K562 (cell line): Measurements from ENCODE around the gene ANO6. TPM values are rescaled to one million over a fixed set of nuclear protein-coding genes. Genes with fewer than 3 reads are reported as not detected.

Experiments used
- ATF2 ChIP-seq: sonication (generic); formaldehyde crosslinking; IDR thresholded peaks from 2 replicates; pipeline ENCODE4 v1.8.1; 2022; ENCODE audit warnings: missing genetic modification reagents
- ATF3 ChIP-seq, 2 experiments: fragments of 450-650 bp in 1 of 2; sonication (generic) in 1 of 2; formaldehyde crosslinking in 1 of 2; IDR thresholded peaks in 1 of 2; conservative IDR thresholded peaks in 1 of 2; 2 replicates each; pipeline versions ENCODE4 v1.6.1 to v1.8.1; 2016 to 2023; ENCODE audit warnings: mild to moderate bottlenecking in 2 of 2, moderate library complexity in 2 of 2, inconsistent platforms in 1 of 2, missing genetic modification reagents in 1 of 2
- ATF7 ChIP-seq: fragments of 450-650 bp; IDR thresholded peaks from 2 replicates; pipeline ENCODE4 v1.7.1; 2014; ENCODE audit warnings: mild to moderate bottlenecking, moderate library complexity
- BACH1 ChIP-seq: fragments of 200-800 bp; sonication (Bioruptor generic); IDR thresholded peaks from 2 replicates; pipeline ENCODE4 v1.6.1; 2016; ENCODE audit warnings: missing genetic modification characterization, missing compliant biosample characterization
- DMBX1 ChIP-seq: fragments of 250-450 bp; sonication (Bioruptor Pico); IDR thresholded peaks from 2 replicates; pipeline ENCODE4 v1.8.0; 2022; ENCODE audit warnings: inconsistent platforms, mild to moderate bottlenecking, moderate library complexity, borderline replicate concordance
- EHMT2 ChIP-seq: fragments of 450-650 bp; IDR thresholded peaks from 2 replicates; pipeline ENCODE4 v1.6.1; 2018; ENCODE audit warnings: antibody characterized with exemption
- ETV1 ChIP-seq: fragments of 450-650 bp; conservative IDR thresholded peaks from 2 replicates; pipeline ENCODE4 v1.6.1; 2016; ENCODE audit warnings: missing genetic modification characterization, control low read depth, low read depth, missing compliant biosample characterization
- FOXK2 ChIP-seq, 2 experiments: fragments of 450-650 bp; IDR thresholded peaks in 1 of 2; conservative IDR thresholded peaks in 1 of 2; 2 replicates each; pipeline ENCODE4 v1.6.1; 2016; ENCODE audit warnings: low read depth in 2 of 2, mild to moderate bottlenecking in 1 of 2
- JUN ChIP-seq, 2 experiments: sonication (generic) in 1 of 2; formaldehyde crosslinking in 1 of 2; IDR thresholded peaks; 2 replicates each; pipeline versions ENCODE4 v1.6.1 to v1.8.0; 2012 to 2022; ENCODE audit warnings: borderline replicate concordance in 2 of 2, mild to moderate bottlenecking in 2 of 2, improper control_type of control experiment in 1 of 2, low read depth in 1 of 2, low read length in 1 of 2, missing genetic modification reagents in 1 of 2
- JUNB ChIP-seq: fragments of 450-650 bp; formaldehyde crosslinking; conservative IDR thresholded peaks from 2 replicates; pipeline ENCODE4 v1.4.0; 2020; ENCODE audit warnings: mild to moderate bottlenecking
- LCOR ChIP-seq: sonication (generic); formaldehyde crosslinking; IDR thresholded peaks from 2 replicates; pipeline ENCODE4 v1.8.0; 2022; ENCODE audit warnings: mild to moderate bottlenecking, missing genetic modification reagents
- MAX ChIP-seq: sonication (generic); formaldehyde crosslinking; IDR thresholded peaks from 2 replicates; pipeline ENCODE4 v1.9.0; 2022; ENCODE audit warnings: mild to moderate bottlenecking, missing genetic modification reagents
- MLLT1 ChIP-seq, 2 experiments: fragments of 450-650 bp; IDR thresholded peaks; 2 replicates each; pipeline ENCODE4 v1.6.1; 2016
- RBM34 ChIP-seq: fragments of 200-400 bp; formaldehyde crosslinking; IDR thresholded peaks from 2 replicates; pipeline ENCODE4 v1.6.1; 2018; ENCODE audit warnings: low read length, borderline replicate concordance; ENCODE audit not compliant: insufficient read depth
- SFPQ ChIP-seq: fragments of 200-400 bp; formaldehyde crosslinking; IDR thresholded peaks from 2 replicates; pipeline ENCODE4 v1.6.1; 2017; ENCODE audit warnings: mild to moderate bottlenecking, low read depth, low read length, moderate library complexity
- SMAD2 ChIP-seq: fragments of 150-350 bp; IDR thresholded peaks from 2 replicates; pipeline ENCODE4 v1.6.1; 2014; ENCODE audit warnings: low read depth, mild to moderate bottlenecking, low read length
- SMAD3 ChIP-seq: fragments of 450-650 bp; formaldehyde crosslinking; conservative IDR thresholded peaks from 2 replicates; pipeline ENCODE4 v1.4.0; 2020; ENCODE audit warnings: mild to moderate bottlenecking
- SRF ChIP-seq, 2 experiments: fragments of 250-450, 450-650 bp in 1 of 2; sonication (Bioruptor Pico) in 1 of 2; sonication (generic) in 1 of 2; formaldehyde crosslinking; IDR thresholded peaks; 2 replicates each; pipeline versions ENCODE4 v1.5.0 to v1.5.1; 2020 to 2022; ENCODE audit warnings: mild to moderate bottlenecking in 1 of 2, missing genetic modification reagents in 1 of 2
- STAT5B ChIP-seq: fragments of 250-450 bp; sonication (Bioruptor Pico); IDR thresholded peaks from 2 replicates; pipeline ENCODE4 v1.8.0; 2021; ENCODE audit warnings: mild to moderate bottlenecking, inconsistent platforms
- ZFP1 ChIP-seq: fragments of 450-650 bp; formaldehyde crosslinking; IDR thresholded peaks from 2 replicates; pipeline ENCODE4 v1.4.0; 2020; ENCODE audit warnings: mild to moderate bottlenecking, mixed read lengths
- ZNF121 ChIP-seq: sonication (generic); formaldehyde crosslinking; conservative IDR thresholded peaks from 2 replicates; pipeline ENCODE4 v1.8.0; 2022; ENCODE audit warnings: missing genetic modification reagents
- ZNF75A ChIP-seq: fragments of 450-650 bp; formaldehyde crosslinking; IDR thresholded peaks from 2 replicates; pipeline ENCODE4 v1.4.0; 2020; ENCODE audit warnings: mild to moderate bottlenecking
- polyA plus RNA-seq, 8 experiments: library from polyadenylated mRNA; depleted of rRNA in 4 of 8; stranded (reverse) in 5 of 8; unstranded in 3 of 8; fragments of >200 nt; fragmentation: Nextera tagmentation in 2 of 8; fragmentation: Illumina TruSeq in 1 of 8; extraction: Ambion mirVana in 2 of 8; extraction: Trizol in 1 of 8; gene quantifications; 2 replicates each; pipeline versions ENCODE4 v1.2.1 to v1.2.3, GENCODE V29; 2011 to 2014; ENCODE audit warnings: inconsistent platforms in 1 of 8, missing spikeins in 1 of 8
- total RNA-seq, 7 experiments: library from RNA; depleted of rRNA in 6 of 7; stranded (reverse); fragments of >200 nt in 6 of 7; fragmentation: Illumina TruSeq in 2 of 7; extraction: Trizol in 2 of 7; gene quantifications; 2 replicates each; pipeline versions ENCODE4 v1.2.1 to v1.2.3, GENCODE V29; 2011 to 2021; ENCODE audit warnings: low replicate concordance in 1 of 7

Gene ANO6
- total and polyA plus RNA-seq, 9 of the 15 experiments (the other 6 are each of a cell fraction or from before 2014, with no cell fraction given): 3.5 to 24.7 (median 20.3) TPM

GRCh38 chr12:45415393-45415817, 199.5 kb downstream of the ANO6 start (continued):
- no peak for TF ChIP-seq ZNF121
- no peak for TF ChIP-seq BACH1 (tag)
- TF ChIP-seq SFPQ: no peak
- TF ChIP-seq DMBX1 (CRISPR knock-in tag): no peak
- peak; percentile 69; the same call in 1 of the 2 replicates for TF ChIP-seq EHMT2
- TF ChIP-seq SMAD2: no peak
- TF ChIP-seq ETV1 (tag): no peak
- no peak for TF ChIP-seq RBM34
- no peak for TF ChIP-seq SMAD3 (CRISPR knock-in tag)
- no peak for TF ChIP-seq ZNF75A (CRISPR knock-in tag)
- TF ChIP-seq JUN (IDR thresholded peaks at IDR 0.05; ENCODE audit: borderline replicate concordance, low read depth, low read length): peak; percentile 93
- TF ChIP-seq JUN (CRISPR knock-in tag; IDR thresholded peaks at IDR 0.05; ENCODE audit: borderline replicate concordance): 0 out of 2 replicates have a peak, but pooled peaks have one; percentile 55
- no peak for TF ChIP-seq ZFP1
- TF ChIP-seq LCOR: no peak
- TF ChIP-seq STAT5B (CRISPR knock-in tag): no peak
- 0 out of 4 replicates have a peak, but pooled peaks of 1 of the 2 experiments have one; percentile 38 for TF ChIP-seq FOXK2 (conservative IDR thresholded peaks at IDR 0.05 in 1 of 2, IDR thresholded peaks at IDR 0.05 in 1 of 2; ENCODE audit: low read depth in 2 of 2)
- TF ChIP-seq MAX: peak; percentile 54
- peak; percentile 81 for TF ChIP-seq ATF2
- TF ChIP-seq MLLT1 (IDR thresholded peaks at IDR 0.05): no peak
- TF ChIP-seq ATF7: no peak
- peak; percentile 96 for TF ChIP-seq ATF3 (IDR thresholded peaks at IDR 0.05)
- no peak; the same call in 1 of the 2 replicates for TF ChIP-seq ATF3 (CRISPR knock-in tag; conservative IDR thresholded peaks at IDR 0.05)
- TF ChIP-seq JUNB: 0 out of 2 replicates have a peak, but pooled peaks have one; percentile 48
- no peak for TF ChIP-seq SRF (CRISPR knock-in tag; IDR thresholded peaks at IDR 0.05)
